ENCODE data around the gene ZC3H10. TPM values are rescaled to one million over a fixed set of nuclear protein-coding genes. Genes with fewer than 3 reads are reported as not detected.

Gene ZC3H10
- total and polyA plus RNA-seq, 2 donors (not counting 3 experiments of a cell fraction or from before 2014, with no cell fraction given): 2.6 to 10.1 TPM

DNA sequence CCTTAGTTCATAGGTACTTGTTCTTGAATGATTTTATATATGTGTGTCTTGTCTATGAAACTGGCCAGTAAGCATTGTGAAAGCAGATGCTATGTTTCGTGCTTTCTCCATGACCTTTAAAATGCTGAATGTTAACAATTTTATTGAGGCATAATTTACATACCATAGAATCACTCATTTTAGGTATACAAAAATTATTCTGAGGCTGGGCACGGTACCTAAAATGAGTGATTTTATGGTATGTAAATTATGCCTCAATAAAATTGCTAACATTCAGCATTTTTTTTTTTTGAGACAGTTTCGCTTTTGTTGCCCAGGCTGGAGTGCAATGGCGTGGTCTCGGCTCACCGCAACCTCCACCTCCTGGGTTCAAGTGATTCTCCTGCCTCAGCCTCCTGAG lies 16.8 kb downstream of the ZC3H10 start:
- DNase-seq (ENCODE audit: low read depth, low spot score): no peak
- H3K4me3 ChIP-seq (replicated peaks in 1 of 3; ENCODE audit: insufficient read depth in 1 of 3, low read depth in 1 of 3, low read length in 3 of 3): no peak overlapping the region
- H3K9me3 ChIP-seq (replicated peaks; ENCODE audit: control insufficient read depth, insufficient read depth, low read length): no peaks in the 10 kb centered on the region
- H3K27me3 ChIP-seq (ENCODE audit: control insufficient read depth in 2 of 2, insufficient read depth in 2 of 2, low read length in 2 of 2): no peaks in the 10 kb centered on the region
- TF ChIP-seq POLR2A (IDR thresholded peaks at IDR 0.05; ENCODE audit: low read depth, low read length): no peak
- no peak for TF ChIP-seq JUN (IDR thresholded peaks at IDR 0.05; ENCODE audit: borderline replicate concordance, insufficient read depth, insufficient read length, low read depth)
- TF ChIP-seq POLR2AphosphoS5 (IDR thresholded peaks at IDR 0.05; ENCODE audit: insufficient read depth, low read depth, low read length): no peak
- TF ChIP-seq FOS (IDR thresholded peaks at IDR 0.05; ENCODE audit: borderline replicate concordance, insufficient read depth, low read length): no peak
- no peak for TF ChIP-seq MYC (IDR thresholded peaks at IDR 0.05; ENCODE audit: low read depth, low read length)
- no peak for TF ChIP-seq EZH2 (IDR thresholded peaks at IDR 0.05; ENCODE audit: borderline replicate concordance, low read depth, low read length, severe bottlenecking)
- no peak for TF ChIP-seq GATA2 (IDR thresholded peaks at IDR 0.05; ENCODE audit: insufficient read depth, insufficient read length, low read depth, low read length)
- TF ChIP-seq, protein P1, sequence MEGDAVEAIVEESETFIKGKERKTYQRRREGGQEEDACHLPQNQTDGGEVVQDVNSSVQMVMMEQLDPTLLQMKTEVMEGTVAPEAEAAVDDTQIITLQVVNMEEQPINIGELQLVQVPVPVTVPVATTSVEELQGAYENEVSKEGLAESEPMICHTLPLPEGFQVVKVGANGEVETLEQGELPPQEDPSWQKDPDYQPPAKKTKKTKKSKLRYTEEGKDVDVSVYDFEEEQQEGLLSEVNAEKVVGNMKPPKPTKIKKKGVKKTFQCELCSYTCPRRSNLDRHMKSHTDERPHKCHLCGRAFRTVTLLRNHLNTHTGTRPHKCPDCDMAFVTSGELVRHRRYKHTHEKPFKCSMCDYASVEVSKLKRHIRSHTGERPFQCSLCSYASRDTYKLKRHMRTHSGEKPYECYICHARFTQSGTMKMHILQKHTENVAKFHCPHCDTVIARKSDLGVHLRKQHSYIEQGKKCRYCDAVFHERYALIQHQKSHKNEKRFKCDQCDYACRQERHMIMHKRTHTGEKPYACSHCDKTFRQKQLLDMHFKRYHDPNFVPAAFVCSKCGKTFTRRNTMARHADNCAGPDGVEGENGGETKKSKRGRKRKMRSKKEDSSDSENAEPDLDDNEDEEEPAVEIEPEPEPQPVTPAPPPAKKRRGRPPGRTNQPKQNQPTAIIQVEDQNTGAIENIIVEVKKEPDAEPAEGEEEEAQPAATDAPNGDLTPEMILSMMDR (IDR thresholded peaks at IDR 0.05; ENCODE audit: extremely low read depth in 1 of 2, insufficient read depth in 1 of 2, low read depth in 1 of 2, low read length in 2 of 2): no peak
- TF ChIP-seq, protein P2, sequence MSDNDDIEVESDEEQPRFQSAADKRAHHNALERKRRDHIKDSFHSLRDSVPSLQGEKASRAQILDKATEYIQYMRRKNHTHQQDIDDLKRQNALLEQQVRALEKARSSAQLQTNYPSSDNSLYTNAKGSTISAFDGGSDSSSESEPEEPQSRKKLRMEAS (IDR thresholded peaks at IDR 0.05; ENCODE audit: insufficient read depth, insufficient read length): no peak
- no peaks in the 10 kb centered on the region for H4K20me1 ChIP-seq (replicated peaks; ENCODE audit: control insufficient read depth, extremely low read depth, insufficient read depth, low read length)
- H3K4me1 ChIP-seq (ENCODE audit: control insufficient read depth, extremely low read depth, insufficient read depth, low read length): no peaks in the 10 kb centered on the region
- intact Hi-C loops (cut with micrococcal nuclease): no loop called here
- no peak overlapping the region for H3K9ac ChIP-seq (replicated peaks; ENCODE audit: extremely low read depth, insufficient read depth, low read length)
- FAIRE-seq: no peak
- H3K36me3 ChIP-seq (ENCODE audit: control insufficient read depth in 2 of 2, extremely low read depth in 1 of 2, insufficient read depth in 2 of 2, low read length in 2 of 2): peaks cover 22 to 60% of the 10 kb centered on the region in 2 experiments
- ChIA-PET POLR2A (no interaction called here), CTCF (no interaction called here)
- H3K27ac ChIP-seq (ENCODE audit: insufficient read depth, low read depth, low read length): no peak overlapping the region
- peaks cover 6% of the 10 kb centered on the region for H3K79me2 ChIP-seq (ENCODE audit: control insufficient read depth, insufficient read depth, low read length)
- dilution Hi-C loops (cut with MboI; ENCODE audit: extremely low pct_ligation_motif_present, low sequenced_read_pairs): no loop called here
- no peak overlapping the region for H2AFZ ChIP-seq (ENCODE audit: low read depth, low read length)
- H3K9me1 ChIP-seq (replicated peaks; ENCODE audit: control insufficient read depth, extremely low read depth, insufficient read depth, low read length): no peaks in the 10 kb centered on the region
- BruUV-seq (replicated peaks): no TSS peak
- H3K4me2 ChIP-seq (ENCODE audit: insufficient read depth, low read length): no peak overlapping the region

Data from endothelial cell of umbilical vein (primary cell).